ENCODE results near the gene PTPN22.

Gene PTPN22

DNA sequence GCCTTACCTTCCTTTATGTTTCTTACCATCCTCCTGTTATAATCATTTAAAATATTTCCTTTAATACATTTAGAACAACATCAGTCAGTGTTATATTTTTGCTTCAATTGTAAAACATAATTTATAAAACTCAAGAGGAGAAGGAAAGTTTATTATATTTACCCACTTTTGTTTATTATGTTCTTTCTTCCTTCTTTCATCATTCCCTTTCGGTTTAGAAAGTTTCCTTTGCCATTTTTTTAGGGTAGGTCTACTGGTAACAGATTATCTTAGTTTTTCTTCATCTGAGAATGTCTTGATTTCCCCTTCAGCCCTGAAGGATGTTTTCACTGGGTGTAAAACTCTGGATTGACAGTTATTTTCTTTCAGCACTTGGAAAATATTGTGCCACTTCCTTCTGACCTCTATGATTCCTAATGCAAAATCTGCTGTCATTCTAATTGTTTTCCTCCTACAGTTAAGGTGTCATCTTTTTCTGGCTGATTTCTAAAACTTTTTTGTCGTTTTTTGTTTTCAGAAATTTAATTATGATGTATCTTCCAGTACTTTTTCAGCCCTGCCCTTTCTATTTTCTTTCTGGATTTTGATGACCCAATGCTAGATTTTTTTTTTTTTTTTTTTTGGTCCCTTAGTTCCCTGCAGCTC is 25.0 kb downstream of the PTPN22 start:
- DNase-seq, result no peak

DNA sequence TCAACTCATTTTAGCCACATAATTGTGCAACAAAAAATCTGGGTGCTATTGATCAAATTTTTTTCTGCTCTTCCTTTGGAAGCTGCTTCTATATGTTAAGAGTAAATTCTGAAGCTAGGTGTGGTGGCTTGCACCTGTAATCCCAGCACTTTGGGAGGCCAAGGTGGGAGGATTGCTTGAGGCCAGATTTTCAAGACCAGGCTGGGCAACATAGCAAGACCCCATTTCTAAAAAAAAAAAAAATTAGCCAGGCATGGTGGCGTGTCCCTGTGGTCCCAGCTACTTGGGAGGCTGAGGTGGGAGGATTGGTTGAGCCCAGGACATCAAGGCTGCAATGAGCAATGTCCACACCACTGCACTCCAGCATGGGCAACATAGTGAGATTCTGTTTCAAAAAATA is 35.0 kb downstream of the PTPN22 start:
- DNase-seq, result no peak

- DNase-seq, result no peak
Measured at GRCh38 chr1:113835686-113836290, 35.7 kb downstream of the PTPN22 start.

GRCh38 chr1:113834716-113835115 is 36.8 kb downstream of the PTPN22 start:
- no peak for DNase-seq

GRCh38 chr1:113830039-113830438 is 41.5 kb downstream of the PTPN22 start:
- DNase-seq, result no peak

DNA sequence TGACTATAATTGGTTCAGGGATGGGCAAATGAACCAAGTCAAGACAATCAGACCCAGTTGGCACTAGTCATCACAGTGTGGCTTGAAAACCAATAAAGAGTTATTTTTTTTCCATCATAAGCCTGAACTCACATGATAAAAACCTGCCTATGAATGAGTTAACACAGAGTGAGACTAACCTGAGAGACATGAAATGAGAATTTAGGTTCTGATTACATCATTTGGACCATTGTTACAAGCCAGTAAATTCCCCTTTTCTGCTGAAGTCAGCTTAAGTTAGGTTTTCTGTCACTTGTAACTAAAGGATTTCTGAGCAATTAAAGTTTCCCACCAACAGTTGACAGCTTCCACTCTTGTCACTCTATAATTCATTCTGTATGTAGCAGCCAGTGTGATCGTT is 49.6 kb downstream of the PTPN22 start:
- no peak for DNase-seq

- no peak for DNase-seq
Measured at GRCh38 chr1:113818578-113818977, 52.9 kb downstream of the PTPN22 start.

DNA sequence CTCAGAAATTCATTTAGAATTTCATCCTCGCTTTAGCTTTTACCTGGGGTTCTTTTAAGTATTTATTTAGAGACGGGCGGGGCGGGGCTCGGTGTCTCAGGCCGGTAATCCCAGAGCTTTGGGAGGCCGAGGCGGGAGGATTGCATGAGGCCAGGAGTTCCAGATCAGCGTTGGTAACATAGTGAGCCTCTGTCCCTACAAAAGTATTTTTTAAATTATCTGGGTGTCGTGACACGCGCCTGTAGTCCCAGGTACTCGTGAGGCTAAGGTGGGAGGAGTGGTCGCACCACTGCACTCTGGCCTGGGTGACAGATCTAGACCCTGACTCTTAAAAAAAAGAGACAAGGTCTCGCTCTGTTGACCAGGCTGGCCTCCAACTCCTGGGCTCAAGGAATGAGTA is 58.3 kb downstream of the PTPN22 start:
- DNase-seq, result no peak

DNA sequence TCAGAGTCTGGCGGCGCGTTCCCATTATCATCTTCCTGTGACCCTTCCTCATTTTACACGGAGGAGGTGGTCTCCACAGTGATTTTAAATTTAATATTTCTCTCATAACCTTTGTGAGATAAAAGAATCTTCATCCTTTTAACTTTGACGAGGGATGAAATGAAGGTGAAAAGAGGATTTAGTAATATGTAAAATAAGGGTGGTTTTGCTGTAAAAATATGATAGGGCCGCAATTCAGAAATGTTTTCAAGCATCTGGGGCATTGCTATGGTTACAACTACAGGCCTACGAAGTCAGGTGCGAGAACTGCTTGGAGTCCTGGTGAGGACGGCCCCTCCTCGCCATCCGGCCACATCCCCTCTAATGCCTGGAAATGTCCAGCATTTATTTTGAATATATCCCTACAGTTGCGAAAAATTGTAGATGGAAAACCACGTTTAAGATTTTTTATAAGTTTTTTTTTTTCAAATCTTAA is 58.8 kb downstream of the PTPN22 start:
- no peak for DNase-seq

GRCh38 chr1:113811888-113812660 is 59.4 kb downstream of the PTPN22 start, which contains the start of gene RSBN1:
TSS of gene RSBN1 (minus strand) at chr1:113812476. CDS start at chr1:113812412, 64 bp downstream.
- DNase-seq, result peak; percentile 83

- DNase-seq, result no peak
Measured at GRCh38 chr1:113811156-113811887, 60.2 kb downstream of the PTPN22 start.

- no peak for DNase-seq
Measured at GRCh38 chr1:113809670-113810602, 61.6 kb downstream of the PTPN22 start.

DNA sequence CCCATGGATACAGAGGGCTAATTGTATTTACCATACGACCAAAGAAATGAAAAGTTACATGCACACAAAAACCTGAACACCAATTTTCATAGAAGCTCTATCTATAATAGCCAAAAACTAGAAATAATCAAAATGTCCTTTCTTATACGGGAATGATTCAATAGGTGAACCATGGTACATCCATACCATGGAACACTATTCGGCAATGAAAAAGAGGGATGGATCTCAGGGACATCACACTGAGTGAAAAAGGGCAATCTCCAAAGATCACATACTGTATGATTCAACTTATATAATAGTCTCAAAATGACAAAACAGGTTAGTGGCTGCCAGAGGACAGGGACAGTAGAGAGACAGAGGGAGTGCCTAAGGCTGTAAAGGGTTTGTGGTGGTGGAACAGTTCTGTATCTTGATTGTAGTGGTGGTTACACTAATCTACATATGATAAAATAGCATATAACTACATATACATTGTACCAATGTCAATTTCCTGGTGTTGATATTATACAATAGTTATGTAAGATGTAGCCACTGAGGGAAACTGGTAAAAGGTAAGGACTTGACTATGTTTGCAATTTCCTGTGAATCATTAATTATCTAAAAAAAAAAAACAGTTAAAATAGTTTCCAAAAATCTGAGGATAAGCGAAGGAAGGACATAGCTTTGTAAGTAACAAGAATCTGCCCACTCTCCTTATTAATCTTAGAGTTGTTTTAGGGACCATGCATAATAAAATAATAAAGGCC is 62.9 kb downstream of the PTPN22 start:
- DNase-seq, result no peak

DNA sequence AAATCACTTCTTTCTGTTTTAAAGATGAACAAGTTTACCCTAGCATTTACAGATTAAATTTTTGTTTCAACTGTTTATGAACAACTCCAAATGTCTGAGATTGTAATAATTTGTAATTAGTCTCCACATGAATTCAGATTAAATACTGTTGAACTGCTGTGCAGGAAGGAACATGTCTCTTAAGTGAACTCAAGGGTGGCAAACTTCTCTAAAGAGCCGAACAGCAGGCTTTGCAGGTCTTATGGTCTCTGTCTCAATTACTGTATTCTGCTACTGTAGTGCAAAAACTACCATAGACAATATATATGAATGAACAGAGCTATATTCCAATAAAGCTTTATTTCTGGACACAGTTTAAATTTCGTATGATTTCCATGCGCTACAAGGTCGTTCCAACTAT is 65.9 kb downstream of the PTPN22 start:
- no peak for DNase-seq

DNA sequence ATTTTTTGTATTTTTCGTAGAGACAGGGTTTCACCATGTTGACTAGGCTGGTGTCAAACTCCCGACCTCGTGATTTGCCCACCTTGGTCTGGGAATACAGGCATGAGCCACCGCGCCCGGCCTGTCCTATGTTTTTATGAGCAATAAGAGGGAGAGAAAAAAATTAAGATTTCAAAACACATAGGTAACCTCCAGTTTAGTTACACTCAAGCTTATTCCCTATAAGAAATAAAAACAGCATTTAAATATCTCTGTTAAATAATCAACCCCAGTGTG is 66.3 kb downstream of the PTPN22 start:
- DNase-seq, result no peak

DNA sequence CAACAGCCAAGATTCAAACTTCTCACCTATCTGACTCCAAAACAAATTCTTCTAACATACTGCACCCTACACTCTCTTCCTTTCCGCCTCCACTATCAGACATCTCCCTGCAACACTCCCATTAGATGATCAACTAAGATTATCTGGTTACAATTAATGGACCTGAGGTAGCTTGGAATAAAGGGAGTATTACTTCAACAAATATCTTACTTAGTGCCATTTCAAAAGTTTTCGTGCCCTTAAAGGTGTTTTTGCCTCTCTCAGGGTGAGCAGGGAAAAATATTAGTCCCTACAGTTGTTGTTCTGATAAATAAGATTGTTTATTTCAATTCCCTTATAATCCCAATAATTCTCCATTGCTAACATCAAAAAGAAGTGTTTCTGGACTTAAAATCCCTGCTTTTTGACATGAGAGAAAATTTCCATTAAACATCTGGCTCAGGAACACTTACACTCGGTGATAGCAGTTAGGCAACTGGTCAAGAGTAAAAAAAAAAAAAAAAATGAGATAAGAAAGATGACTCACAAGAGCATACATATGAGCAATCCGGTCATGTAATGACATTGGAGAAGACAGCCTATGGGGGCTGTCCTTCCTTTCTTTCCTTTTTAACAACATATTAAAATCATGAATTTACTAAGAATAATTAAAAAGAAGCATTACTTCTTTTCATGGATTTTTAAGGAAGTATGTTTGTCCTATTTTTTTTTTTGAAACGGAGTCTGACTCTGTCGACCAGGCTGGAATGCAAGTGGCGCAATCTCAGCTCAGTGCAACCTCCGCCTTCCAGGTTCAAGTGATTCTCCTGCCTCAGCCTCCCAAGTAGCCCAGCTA is 66.9 kb downstream of the PTPN22 start:
- DNase-seq, result no peak

GRCh38 chr1:113802367-113803007 is 69.0 kb downstream of the PTPN22 start:
- no peak for DNase-seq

DNA sequence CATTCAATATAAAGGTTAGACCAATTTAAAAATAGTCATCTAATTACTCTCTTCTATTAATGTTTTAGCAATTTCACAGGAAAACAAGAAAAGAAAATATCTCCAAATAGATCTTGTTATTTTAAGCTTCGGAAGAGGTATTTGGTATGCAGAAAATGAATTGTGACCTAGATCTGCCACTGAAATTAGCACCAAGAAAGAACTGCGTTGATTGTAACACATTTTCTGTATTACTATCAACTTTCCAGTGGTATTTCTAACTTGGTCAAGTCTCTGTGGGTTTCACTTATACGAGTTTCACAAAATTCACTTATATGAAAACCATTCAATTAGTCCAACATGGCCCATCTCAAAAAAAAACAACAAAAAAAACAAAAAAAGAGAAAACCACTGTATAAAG is 71.0 kb downstream of the PTPN22 start:
- DNase-seq, result no peak

DNA sequence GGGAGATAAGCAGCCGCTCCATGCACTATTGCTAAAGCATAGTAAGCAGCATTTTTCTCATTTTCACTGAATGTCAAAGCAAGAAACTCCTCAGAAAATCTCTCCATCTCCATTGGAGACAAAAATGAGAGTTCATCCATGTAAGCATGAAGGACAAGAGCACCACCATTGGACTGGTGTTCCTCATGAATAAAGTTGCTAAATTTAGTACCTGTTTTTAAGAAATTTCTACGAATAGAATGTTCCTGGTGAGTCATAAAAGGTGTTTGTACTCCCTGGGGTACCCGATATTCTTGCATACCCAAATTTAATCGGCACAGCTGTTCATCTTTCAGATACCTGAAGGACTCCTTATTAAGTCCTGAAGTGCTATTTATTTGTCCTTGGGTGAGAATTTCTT is 74.0 kb downstream of the PTPN22 start:
- DNase-seq, result no peak
